Ovary (tissue), 3 donors: Measurements from ENCODE around the gene SPSB3.
"Not testable (repeated sequence)": the region's sequence is repeated elsewhere in the genome, so short reads cannot be mapped to it uniquely, and the experiment has no call there.

Experiments used
- CTCF ChIP-seq, 3 donors: fragments of 450-650 bp in 2 of 3; fragments of 200-600 bp in 1 of 3; IDR thresholded peaks; one replicate each; pipeline versions ENCODE4 v1.5.1 to v1.8.0; 2016 to 2022; ENCODE audit warnings: antibody characterized with exemption in 3 of 3, mild to moderate bottlenecking in 1 of 3
- EP300 ChIP-seq: sonication (generic); formaldehyde crosslinking; IDR thresholded peaks from one replicate; pipeline ENCODE4 v1.6.1; 2017; ENCODE audit warnings: antibody characterized with exemption
- POLR2A ChIP-seq: fragments of 450-650 bp; IDR thresholded peaks from one replicate; pipeline ENCODE4 v1.6.1; 2017; ENCODE audit warnings: antibody characterized with exemption, mild to moderate bottlenecking, moderate library complexity
- donor health status: DM: no; HTN: no; CAD: no.

- not testable (repeated sequence) for TF ChIP-seq CTCF (IDR thresholded peaks at IDR 0.05); POLR2A; EP300
These were observed 16.9 kb upstream of the SPSB3 start for GRCh38 chr16:1799263-1799662.
